IPS DF 4.7 (cell line): ENCODE results near the gene BRCA2.

Source experiments
- DNase-seq: peaks from one replicate; pipeline ENCODE4 v3.0.0-alpha.2; 2013; ENCODE audit warnings: low spot score; ENCODE audit errors: extremely low read depth

BRCA2 gene

GRCh38 chr13:32384702-32385101, 69.4 kb downstream of the BRCA2 start:
- DNase-seq: no peak

- no peak for DNase-seq
Observed at GRCh38 chr13:32385410-32385809, 70.1 kb downstream of the BRCA2 start.

- DNase-seq: no peak
Observed at GRCh38 chr13:32390048-32390447, 74.7 kb downstream of the BRCA2 start.

- DNase-seq: no peak
Observed at GRCh38 chr13:32390484-32390883, 75.2 kb downstream of the BRCA2 start.

GRCh38 chr13:32391101-32391619, 75.9 kb downstream of the BRCA2 start:
- DNase-seq: no peak

GRCh38 chr13:32403108-32403507, 87.8 kb downstream of the BRCA2 start:
- no peak for DNase-seq

- DNase-seq: no peak
Observed at GRCh38 chr13:32407854-32408253, 92.5 kb downstream of the BRCA2 start.

GRCh38 chr13:32408296-32409000, 93.1 kb downstream of the BRCA2 start:
- DNase-seq: no peak

GRCh38 chr13:32409001-32409313, 93.6 kb downstream of the BRCA2 start:
- DNase-seq: no peak

- DNase-seq: no peak
Observed at GRCh38 chr13:32409561-32410421, 94.5 kb downstream of the BRCA2 start.

GRCh38 chr13:32413284-32413683, 98.0 kb downstream of the BRCA2 start:
- DNase-seq: no peak

- no peak for DNase-seq
Observed at GRCh38 chr13:32414580-32414979, 99.3 kb downstream of the BRCA2 start.

GRCh38 chr13:32415019-32415418, 99.7 kb downstream of the BRCA2 start:
- DNase-seq: no peak

GRCh38 chr13:32417995-32418394, 102.7 kb downstream of the BRCA2 start:
- DNase-seq: no peak

- DNase-seq: no peak
Observed at GRCh38 chr13:32419862-32420261, 104.6 kb downstream of the BRCA2 start.

GRCh38 chr13:32423592-32423991, 108.3 kb downstream of the BRCA2 start:
- no peak for DNase-seq

GRCh38 chr13:32425158-32425557, 109.8 kb downstream of the BRCA2 start:
- DNase-seq: no peak

- no peak for DNase-seq
Observed at GRCh38 chr13:32426191-32426989, 111.1 kb downstream of the BRCA2 start.

- DNase-seq: no peak
Observed at GRCh38 chr13:32426990-32427851, 111.9 kb downstream of the BRCA2 start.

GRCh38 chr13:32427852-32428580, 112.7 kb downstream of the BRCA2 start, which contains the start of gene N4BP2L1:
Gene N4BP2L1, minus strand, starts transcription at chr13:32428130. Its CDS starts 48 bp downstream, at chr13:32428082.
- no peak for DNase-seq
